Stimulated activated CD8-positive, alpha-beta memory T cell treated with anti-CD3 and anti-CD28 coated beads, Interleukin-2, amount 100 ng/mL, for 48 hours (primary cell): ENCODE results near the gene TSPAN5.

Source experiments
- DNase-seq, 2 donors: peaks; one replicate each; pipeline ENCODE4 v3.0.0-alpha.2; 2020; ENCODE audit warnings: low read depth in 2 of 2

TSPAN5 gene

DNA sequence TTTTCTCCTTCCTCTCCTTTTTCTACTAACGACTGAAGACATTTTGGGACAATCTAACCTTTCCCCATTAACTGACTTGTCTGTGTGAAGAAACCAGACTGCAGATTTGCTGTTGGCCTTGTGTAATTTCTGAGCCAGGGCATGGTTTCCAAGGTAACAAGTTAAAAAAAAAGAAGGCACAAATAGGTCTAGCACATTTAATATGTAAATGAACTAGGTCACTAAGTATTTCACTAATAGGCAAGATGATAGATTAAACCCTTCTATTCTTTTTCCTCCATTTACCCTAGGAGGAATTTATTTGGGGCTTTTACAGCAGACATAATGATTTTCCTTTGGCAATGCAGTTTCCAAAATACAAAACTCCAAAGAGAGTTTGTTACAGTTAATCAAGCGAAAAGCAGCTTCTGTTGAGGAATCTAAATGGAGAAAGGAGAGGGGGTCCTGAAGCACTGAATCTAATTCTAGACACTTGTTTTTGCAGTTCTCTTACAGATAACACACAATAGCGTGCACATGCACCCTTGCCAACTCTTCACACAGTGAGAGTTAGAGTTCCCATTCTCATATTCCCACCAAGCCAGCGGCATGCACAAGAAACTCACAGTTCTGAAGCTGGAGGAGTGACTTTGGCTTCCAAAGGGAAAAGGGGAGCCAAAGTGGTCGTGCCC lies 72.0 kb downstream of the TSPAN5 start:
- DNase-seq = no peak

DNA sequence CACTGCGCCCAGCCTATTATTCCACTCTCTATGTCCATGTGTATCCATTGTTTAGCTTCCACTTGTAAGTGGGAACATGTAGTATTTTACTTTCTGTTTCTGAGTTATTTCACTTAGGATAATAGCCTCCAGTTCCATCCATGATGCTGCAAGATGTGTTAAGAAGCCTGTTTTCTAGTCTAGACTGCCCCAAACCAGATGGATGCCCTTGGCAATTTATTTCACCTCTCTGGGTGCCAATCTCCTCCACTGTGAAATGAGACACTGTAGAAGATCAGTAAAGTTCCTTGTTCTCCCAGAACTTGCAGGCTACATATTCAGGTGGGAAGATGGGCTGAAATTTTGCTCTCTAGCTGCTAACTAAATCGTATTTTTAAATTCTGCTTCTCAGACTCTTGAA lies 72.8 kb downstream of the TSPAN5 start:
- no peak for DNase-seq

DNA sequence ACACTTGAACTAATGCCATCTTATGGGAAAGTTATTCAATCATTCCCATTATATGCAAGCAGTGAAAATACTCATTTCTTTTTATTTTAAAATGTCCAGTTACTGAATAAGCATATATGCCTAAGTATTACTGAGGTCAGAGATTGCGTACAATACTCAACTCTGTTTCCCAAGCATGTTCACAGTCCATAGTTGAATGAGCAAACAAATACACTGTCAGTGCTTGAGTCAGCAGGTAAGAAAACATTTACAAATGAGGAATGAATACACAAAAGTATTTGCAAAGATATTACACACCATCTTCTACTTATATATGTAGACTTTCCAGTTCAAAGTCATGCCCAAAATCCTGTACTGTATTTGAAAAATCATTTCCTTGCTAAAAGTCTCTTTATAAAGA lies 74.1 kb downstream of the TSPAN5 start:
- no peak for DNase-seq

DNA sequence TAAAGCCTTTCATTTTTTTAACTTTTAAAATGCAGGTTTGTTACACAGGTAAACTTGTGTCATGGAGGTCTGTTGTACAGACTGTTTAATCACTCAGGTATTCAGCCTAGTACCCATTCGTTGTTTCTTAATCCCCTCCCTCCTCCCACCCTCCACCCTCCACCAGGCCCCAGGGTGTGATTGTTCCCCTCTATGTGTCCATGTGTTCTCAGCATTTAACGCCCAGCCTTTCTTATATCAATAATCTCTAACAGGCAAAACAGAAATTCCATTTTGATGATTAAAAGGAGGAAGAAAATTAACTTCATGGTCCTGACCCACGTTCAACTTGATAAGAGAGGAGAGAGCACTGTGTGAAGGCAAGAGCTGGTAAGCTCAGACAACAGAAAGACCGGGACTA lies 75.1 kb downstream of the TSPAN5 start:
- no peak for DNase-seq

DNA sequence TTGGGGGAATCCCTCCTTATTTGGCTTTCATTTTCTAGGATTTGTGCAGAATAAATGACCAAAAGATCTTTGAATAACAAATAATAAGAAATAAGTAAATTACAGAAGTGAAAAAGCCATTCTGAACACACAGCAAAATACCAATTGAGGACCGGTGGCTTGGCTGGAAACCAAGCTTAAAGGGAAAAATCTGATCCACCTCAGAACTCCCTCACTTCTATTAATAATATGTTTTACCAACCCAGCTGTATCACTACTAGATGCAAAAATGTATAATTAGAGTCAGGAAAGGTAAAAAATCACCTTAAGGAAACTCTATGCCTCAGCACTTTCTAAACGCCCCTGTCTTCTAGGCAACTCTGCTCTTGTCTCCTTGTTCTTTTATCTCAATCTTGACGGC lies 77.3 kb downstream of the TSPAN5 start:
- DNase-seq = no peak

DNA sequence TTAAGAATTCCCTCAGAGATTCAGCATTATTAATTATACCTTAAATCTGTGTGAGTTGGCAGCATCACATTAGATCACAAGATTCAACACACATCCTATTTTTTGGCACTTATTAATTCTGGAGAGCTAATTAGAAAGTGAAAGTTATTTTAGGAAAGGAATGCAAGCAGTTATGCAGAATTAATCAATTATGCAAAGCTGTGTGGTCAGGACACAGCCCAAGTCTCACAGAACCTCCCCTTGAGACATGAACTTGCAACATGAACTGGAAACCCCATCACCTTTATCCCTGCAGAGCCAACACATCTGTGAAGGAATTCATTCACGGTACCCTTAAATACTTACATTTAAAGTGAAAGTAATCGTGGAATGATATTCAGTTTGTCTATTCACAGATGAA lies 80.5 kb downstream of the TSPAN5 start:
- DNase-seq = no peak

DNA sequence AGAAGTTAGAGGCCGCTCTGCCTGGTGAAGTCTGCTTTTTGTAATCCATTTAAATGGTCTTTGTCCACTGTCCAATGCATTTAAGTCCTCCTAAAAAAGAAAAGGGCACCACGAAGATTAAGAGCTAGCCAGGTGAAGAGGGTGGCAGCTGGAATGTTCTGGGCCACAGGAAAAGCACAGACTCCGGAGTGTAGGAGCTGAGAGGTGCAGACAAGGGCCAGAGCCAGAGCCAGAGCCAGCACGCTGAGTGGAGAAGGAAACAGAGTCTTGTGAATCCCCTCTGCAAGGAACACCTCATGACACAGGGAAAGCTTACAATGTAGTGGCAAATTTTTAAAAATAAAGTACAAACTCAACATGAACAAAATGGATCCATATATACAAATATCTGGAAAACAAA lies 83.6 kb downstream of the TSPAN5 start:
- DNase-seq = no peak

DNA sequence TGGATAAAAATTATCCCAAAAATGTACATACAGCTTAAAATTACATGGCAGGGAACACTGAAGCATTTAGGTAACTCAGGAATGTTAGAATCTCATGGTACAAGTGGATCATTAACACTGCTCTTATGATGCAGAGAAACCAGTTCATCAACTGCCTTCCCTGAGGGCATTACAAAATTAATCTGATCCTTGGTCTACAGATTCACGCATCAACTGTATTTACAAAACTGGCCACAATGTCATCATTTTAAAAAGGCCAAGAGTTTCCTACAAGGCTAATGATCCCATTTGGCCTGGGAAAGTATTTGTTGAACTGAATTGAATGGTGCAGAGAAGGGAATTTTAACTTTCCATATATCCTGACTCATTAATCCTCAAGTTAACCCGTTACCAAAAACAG lies 84.6 kb downstream of the TSPAN5 start:
- no peak for DNase-seq

DNA sequence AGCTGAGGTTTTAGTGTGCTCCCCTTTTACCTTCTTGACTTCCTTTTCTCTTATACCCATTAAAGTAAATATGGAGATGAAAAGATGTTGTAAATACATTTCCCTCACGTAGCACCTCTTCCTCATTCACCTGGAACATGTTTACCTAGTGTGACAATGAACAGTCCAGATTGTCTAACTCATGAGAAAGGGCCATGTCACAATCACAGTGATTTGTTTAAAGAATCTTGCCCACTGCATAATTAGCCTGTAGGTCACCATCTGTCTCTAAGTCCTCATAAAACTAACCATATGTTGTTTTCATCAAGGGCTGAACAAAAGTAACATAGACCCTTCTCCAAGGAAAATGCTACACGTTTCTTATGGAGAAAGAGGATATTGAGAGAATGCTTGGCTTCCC lies 85.7 kb downstream of the TSPAN5 start:
- DNase-seq = no peak

DNA sequence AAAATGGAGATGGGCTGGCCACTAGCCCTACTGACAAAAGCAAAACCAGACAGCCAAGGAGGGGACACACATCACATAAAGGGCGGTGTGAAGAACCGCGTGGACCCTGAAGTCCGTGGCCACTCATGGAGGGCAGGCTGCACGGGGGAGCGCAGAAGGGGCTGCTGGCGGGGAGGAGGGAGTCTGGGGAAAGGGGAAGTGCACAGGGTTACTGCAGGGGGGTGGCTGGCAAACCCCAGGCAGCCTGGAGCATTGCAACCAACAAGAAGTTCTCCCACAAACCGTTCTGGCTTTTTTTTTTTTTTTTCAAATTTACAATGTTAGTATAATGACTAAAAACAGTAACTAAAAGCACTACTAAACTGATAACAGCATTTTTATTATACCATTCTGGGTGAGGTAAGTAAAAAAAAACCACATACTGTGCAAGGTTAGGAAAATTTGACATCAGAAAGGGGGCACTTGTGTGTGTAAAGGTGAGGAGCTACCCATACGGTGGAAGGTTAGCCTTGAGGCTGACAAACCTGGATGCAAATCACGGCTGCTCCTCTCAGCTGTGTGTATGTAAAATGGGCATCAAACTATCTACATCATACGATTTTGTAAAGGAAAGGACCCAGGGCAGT lies 87.1 kb downstream of the TSPAN5 start:
- no peak for DNase-seq

DNA sequence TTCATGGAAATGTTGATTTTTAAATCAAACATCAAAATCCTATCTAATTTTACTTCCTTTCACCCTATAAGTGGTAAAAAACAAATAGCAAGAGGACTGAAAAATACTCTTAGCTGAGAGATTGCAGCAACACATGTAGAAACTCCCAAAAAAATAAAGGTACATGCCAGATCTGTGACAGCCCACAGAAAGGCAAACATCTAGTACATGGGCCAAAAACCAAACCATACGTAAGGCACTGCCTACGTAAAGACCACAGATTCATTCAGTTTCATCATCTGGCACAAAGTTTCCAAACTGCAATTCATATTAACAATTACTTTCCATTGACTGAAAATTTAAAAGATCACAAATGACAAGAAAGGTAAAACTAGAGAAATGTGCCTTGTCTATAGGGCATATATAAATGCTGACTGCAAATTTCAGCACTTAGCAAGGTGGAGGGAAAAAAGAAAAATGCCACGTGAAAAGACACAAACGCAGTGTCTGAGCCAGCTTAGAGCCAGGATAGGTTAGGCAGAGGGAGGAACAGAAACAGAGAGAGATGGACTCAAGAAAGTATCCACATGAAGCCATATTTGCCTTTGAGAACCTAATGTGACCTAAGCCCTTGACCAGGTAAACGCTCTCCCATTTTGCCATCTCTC lies 88.1 kb downstream of the TSPAN5 start:
- no peak for DNase-seq

DNA sequence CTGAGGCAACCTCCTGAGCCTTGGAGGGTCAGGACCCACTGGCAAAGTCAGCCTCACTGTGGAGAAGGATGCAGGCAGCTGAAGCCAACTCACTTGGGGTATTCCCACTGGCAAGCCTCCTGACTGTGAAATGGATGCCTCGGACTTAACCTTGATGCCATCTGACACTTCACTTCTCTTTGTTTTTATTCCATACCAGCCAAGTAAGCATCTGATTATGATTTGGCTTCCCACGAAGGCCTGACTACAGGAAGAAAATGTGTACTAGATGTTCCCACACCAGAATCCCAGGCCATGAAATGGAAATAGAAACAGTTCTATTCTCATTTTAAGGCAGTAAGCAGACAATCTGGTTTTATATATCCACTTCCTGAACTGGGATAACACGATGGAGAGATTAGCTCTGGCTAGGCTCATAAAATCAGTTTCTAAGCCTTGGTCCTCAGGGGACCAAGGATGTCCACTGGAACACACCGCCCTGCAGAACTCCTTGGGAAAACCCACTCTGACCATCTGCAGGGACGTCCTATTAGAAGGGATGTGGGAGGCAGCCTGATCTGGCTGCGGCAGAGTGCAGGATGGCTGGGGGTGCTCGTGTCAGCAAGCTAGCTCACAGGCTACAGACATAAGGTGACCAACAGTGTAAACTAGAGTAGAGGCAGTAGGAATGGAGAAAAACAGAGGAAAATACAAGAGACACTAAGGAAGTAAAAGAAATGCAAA lies 89.3 kb downstream of the TSPAN5 start:
- DNase-seq = no peak

DNA sequence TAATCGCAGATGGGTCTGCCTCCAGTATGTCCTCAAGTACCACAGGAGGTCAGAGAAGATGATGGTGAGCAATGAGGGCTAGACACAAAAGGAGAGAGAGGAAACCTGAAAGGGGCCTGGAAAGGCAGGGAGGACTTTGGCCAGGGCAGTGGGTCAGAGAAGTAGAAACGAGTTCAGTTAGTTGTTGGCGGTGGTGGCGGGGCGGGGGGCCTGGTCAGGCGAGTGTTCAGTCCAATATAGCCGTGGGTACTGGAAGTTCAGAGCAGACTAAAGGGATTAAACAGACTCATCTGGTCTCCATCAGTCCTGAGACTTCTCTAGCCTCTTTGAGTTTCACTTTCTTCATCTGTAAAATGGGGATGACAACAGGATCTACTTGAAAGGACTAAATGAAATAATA lies 90.8 kb downstream of the TSPAN5 start:
- no peak for DNase-seq

DNA sequence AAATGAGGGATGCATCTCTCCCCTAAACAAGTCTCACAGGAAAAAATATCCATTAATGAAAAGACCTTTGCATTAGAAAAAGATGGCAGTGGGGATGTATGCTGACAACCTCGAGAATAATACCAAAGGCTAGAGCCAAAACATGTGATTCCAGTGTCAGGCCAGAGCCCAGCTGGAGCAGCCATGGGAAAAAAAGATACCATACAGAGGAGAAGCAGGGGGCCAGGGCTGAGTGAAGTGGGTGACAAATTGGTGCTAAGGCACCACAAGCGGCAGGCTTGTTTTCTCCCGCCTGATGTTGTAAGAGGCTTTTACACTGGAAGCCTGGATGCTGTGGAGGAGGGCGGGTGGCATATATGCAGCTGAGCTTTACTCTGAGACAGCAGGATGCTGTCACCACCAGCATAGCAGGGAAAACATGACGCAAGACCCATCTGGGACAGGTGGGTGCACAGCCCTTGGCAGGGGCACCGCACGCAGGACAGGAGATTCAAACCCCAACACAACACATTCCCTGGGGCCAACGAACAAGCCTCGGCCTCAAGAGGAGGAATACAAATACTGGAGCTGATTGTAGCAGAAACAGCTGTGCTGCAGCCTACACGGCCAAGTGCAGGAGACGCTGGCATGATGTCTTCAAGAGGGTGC lies 91.9 kb downstream of the TSPAN5 start:
- DNase-seq = no peak

DNA sequence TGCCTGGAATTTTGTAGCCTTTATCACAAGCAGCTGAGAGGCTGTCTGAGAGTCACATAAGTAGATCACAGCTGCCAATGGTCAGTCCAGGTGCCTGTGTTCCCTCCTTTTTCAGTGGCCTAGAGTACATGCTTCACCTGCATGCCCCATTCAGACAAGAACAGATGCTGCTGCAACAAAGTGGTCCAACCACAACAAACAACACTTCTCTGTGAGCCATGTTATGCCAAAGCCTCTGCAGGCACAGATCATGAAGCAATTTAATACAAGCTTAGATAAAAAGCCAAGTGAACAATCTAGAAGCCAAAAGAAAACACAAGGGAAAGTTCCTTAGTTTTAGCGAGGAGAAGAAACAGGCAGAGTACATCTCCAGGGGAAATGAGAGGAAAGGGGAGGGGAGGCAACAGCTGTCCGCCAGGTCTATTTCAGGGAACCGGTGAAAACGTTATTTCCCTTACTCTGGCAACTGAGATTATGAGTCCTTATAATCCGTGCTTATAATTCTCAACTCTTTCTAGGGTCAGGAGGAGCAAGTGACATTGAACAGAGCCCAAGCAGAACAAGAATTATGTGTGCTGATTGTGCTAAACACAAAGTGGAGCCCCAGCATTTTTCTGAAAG lies 92.6 kb downstream of the TSPAN5 start:
- no peak for DNase-seq

DNA sequence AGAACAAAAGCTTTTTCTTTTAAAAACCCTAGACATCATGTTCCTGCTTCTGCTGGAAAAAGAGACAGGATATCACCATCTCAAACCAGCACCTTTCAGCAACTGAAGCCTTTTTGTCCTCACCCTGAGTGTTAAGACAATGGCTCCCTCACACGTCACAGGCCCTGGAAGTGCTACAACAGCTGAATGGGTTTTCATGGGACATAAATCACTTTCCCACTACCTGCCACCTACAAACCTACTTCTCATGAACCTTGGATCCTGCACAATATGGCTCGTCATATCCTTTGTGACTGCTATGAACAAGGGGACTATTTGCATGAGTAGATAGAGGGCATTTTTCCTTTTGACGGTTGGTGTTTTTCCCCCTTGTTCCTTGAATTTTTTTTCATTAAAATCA lies 93.6 kb downstream of the TSPAN5 start:
- DNase-seq = no peak

DNA sequence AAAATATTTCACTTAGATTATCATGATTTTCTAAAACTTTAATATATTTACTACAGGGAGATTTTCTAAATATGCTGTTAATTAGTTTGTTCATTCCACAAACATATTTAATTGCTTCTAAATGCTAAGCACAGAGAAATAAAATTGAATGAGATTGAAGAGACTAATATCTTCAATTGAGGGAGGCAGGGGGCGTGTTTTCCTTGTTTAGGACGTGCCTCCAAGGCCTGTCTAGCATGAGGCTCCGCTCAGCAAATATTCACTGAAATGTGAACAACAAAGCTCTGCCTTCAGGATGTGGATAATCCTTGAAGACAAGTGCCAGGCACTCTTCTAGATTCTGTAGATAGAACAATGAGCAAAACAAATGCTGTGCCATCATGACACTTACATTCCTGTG lies 98.1 kb downstream of the TSPAN5 start:
- DNase-seq = no peak

DNA sequence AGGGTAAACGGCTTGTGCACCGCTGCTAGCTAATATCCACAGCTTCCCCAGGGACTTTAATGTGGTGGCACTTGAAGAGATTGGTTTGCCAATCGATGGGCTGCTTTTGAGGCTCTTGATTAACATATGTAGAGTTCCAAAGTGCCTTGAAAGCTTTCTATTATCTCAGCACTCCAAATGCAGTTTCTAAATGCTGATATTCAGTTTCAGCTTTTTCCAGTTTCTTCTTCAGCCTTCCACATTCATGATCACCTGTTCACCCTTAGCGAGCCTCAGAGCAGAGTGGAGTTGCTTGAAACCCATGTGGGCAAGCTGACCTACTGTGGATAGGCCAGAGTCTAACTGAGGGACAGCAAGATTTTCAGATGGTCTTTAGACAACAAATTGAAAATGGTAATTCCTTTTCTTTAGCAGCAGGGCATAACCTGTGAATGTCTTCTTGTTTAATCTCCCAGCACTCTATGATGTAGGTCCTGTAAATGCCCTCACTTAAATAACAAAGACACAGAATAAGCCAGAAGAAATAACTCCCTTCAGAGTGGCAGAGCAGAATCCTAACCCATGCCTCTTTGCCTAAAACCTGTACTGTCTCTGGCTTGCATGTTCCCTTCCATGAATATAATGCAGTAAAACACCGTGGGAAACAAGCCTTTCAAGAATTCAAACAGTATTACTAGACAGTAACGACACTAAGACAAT lies 99.8 kb downstream of the TSPAN5 start:
- no peak for DNase-seq

DNA sequence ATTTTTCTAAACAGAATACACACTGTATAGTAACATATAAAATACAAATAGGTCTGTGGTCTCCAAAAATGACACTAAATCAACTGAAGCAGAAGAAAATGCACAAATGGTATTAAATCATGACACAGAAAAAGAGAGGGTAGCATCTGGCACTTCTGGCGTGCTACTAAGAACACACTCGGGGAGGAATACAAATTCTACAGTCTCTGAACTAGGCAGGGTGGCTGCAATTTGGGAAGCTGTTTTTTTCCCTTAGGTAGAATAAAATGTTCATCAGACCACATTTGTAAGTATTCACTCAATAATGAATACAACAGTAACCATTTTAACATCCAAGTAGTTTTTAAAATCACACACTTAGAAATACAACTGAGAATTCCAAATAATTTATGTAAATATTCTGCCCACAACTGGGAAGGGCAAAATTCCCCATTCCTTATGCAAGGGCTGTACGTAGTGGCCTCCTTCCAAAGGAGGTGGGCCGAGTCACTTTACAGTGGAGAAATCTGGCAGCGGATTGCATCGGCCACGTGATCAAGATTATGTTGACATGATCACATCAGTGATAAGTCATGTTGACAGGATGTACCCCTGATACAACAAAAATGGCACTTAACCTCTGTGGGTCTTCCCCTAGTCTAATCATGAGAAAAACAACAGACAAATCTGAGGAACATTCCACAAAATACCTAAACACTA lies 101.1 kb downstream of the TSPAN5 start:
- DNase-seq = no peak

DNA sequence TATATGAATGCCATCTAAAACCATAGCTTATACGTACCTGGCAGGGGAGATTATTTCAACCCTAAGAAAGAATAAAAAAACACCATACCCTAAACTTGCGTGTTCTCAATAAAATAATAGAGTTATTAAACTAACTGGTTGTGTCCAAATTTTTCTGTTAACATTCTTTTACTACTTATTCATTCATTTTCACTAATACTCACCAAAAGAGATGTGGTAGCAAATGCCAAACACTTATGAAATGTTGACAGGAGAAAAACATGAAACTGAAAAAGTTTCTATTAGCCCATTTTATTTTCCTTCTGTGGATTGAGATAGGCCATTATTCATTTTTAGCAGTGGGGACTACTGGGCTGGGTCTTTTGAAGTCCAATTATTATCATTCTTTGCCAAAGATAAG lies 102.0 kb downstream of the TSPAN5 start:
- no peak for DNase-seq
